Medulla oblongata (tissue), 1 donor: ENCODE data around the gene PRC1.

ENCODE experiments used
- DNase-seq: peaks from one replicate; pipeline ENCODE4 v3.0.0-alpha.2; 2015; ENCODE audit errors: extremely low spot score

The PRC1 gene

GRCh38 chr15:90955624-90956273 lies 38.6 kb downstream of the PRC1 start:
- no peak for DNase-seq

GRCh38 chr15:90954712-90955623 lies 39.4 kb downstream of the PRC1 start, which contains the start of gene RCCD1:
Gene RCCD1 (plus strand): TSS chr15:90954884. CDS start chr15:90956735, 1,851 bp downstream.
- DNase-seq, result peak; percentile 97

- DNase-seq, result no peak
Observed at GRCh38 chr15:90953947-90954711, 40.2 kb downstream of the PRC1 start.

GRCh38 chr15:90952901-90953677 lies 41.2 kb downstream of the PRC1 start:
- DNase-seq, result no peak

- DNase-seq, result no peak
Observed at GRCh38 chr15:90950676-90951075, 43.7 kb downstream of the PRC1 start.

- DNase-seq, result no peak
Observed at GRCh38 chr15:90949979-90950675, 44.2 kb downstream of the PRC1 start.

GRCh38 chr15:90948506-90948905 lies 45.8 kb downstream of the PRC1 start:
- no peak for DNase-seq

- no peak for DNase-seq
Observed at GRCh38 chr15:90947577-90948357, 46.6 kb downstream of the PRC1 start.

- DNase-seq, result no peak
Observed at GRCh38 chr15:90946941-90947576, 47.3 kb downstream of the PRC1 start.

GRCh38 chr15:90946538-90946937 lies 47.8 kb downstream of the PRC1 start:
- DNase-seq, result no peak

- no peak for DNase-seq
Observed at GRCh38 chr15:90945091-90945490, 49.2 kb downstream of the PRC1 start.

- no peak for DNase-seq
Observed at GRCh38 chr15:90942354-90943120, 51.8 kb downstream of the PRC1 start.

- no peak for DNase-seq
Observed at GRCh38 chr15:90941038-90941437, 53.3 kb downstream of the PRC1 start.

- no peak for DNase-seq
Observed at GRCh38 chr15:90939756-90940155, 54.6 kb downstream of the PRC1 start.

GRCh38 chr15:90938261-90938660 lies 56.1 kb downstream of the PRC1 start:
- no peak for DNase-seq

- DNase-seq, result no peak
Observed at GRCh38 chr15:90936823-90937222, 57.5 kb downstream of the PRC1 start.

GRCh38 chr15:90934949-90935751 lies 59.2 kb downstream of the PRC1 start, which contains the start of gene UNC45A:
Gene UNC45A (plus strand): TSS chr15:90935285. CDS start chr15:90935325, 40 bp downstream.
- peak; percentile 93 for DNase-seq
